Middle frontal gyrus (tissue), 1 donor: ENCODE data around the gene ZBTB48.
"Not testable (repeated sequence)": the region's sequence is repeated elsewhere in the genome, so short reads cannot be mapped to it uniquely, and the experiment has no call there.

Experiments
- DNase-seq: peaks from one replicate; pipeline ENCODE4 v3.0.0-alpha.2; 2015; ENCODE audit warnings: low spot score; ENCODE audit errors: extremely low spot score

The ZBTB48 gene

DNA sequence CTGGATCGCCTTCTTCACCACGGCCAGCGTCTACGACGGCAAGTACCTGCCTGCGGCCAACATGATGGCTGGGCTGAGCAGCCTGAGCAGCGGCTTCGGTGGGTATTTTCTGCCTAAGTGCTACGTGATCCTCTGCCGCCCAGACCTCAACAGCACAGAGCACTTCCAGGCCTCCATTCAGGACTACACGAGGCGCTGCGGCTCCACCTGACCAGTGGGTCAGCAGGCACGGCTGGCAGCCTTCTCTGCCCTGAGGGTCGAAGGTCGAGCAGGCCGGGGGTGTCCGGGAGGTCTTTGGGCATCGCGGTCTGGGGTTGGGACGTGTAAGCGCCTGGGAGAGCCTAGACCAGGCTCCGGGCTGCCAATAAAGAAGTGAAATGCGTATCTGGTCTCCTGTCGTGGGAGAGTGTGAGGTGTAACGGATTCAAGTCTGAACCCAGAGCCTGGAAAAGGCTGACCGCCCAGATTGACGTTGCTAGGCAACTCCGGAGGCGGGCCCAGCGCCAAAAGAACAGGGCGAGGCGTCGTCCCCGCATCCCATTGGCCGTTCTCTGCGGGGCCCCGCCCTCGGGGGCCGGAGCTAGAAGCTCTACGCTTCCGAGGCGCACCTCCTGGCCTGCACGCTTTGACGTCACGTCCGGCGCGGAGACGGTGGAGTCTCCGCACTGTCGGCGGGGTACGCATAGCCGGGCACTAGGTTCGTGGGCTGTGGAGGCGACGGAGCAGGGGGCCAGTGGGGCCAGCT lies at the start of gene ZBTB48:
Gene ZBTB48 (plus strand): TSS at position 621 of the 745 bp plus-strand sequence. CDS start 616 bp downstream, outside the sequence.
- DNase-seq = peak; percentile 99

DNA sequence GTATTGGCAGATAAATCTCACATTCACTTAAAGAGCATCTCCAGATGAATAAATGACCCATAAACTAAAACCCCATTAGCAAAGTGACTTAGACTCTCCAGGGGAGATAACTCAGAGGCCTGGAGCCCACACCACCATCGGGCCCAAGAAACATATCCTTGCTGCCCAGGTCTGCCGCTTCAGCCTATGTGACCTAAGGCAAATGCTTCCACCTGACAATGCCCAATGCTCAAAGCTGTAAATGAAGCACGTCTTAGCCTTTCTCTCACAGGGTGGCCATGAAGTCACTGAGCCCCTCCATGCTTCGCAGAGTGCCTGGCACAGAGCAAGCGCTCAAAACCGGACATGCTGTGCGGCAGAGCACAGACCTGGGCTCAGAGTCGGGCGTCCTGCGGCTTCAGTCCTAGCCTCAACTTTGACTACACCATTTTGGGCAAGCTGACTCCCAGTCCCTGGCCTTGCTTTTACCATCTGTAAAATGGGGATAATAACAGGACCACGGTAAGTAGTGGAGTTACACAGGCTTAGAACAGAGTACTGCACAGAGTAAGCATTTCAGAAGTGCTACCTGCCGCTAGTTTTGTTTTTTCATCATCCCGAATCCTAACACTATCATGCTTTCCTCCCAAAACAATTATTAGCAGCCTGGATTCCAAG lies 49.2 kb upstream of the ZBTB48 start:
- DNase-seq = no peak

DNA sequence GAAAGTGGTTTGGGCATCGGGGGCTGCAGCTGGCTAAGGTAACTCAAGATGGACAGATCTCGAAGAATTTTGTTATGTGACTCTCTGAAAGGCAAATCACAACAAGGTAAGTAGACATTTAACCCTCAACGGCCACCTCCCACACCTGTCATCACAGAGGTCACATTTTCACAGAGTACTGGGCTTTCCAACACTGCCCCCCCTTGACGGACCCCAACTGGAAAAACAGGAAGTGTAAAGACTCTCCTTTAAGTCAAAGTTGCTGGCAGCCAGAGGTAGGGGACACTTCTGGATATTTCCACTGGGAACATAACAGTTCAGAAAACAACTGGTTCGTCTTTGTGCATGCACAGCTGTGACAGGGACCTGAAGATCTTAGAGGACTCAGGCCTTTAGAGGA lies 47.8 kb upstream of the ZBTB48 start:
- no peak for DNase-seq

DNA sequence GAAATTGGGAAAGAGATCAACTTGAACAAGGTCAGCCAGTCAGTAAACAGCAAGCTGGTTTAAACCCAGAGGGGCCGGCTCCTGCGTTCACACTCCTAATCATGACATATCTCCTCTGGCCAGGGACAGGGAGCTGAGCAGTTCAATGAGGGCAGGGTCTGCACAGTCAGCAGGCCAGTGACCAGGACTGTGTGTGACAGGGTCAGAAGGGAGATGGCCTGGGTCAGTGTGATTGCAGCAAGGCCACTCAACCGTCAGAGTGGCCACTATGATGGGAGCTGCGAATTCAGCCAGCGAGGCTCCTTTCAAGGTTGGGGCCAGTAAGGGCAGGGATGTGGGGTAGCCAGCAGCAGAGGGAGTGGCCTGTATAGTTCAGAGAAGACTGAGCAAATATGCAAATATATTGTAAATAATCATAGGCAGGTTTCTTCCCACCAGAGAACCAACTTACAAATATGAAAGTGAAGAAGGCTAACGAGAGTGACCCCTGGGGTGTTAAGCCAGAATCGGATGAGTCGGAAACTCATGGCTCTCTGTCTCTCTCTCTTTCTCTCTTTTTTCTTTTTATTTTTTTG lies 45.5 kb upstream of the ZBTB48 start:
- DNase-seq = no peak

DNA sequence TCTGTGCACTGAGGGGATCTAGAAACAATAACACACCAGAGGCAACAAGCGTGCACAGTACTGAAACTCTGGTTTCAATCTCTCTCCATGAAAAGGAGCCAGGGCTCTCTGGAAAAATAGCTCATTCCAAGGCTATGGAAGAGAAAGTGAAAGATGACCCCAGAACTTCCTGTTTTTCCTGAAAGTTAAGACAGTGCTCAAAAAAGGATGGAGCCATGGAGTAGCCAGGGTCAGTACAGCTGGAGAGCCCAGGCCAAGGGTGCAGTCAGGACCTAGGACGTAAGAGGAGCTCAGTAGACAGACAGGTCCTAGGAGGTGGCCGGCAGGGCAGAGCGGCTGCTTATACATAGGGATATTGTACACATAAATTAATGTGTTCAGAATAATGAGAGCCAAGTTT lies 44.6 kb upstream of the ZBTB48 start:
- DNase-seq = no peak

DNA sequence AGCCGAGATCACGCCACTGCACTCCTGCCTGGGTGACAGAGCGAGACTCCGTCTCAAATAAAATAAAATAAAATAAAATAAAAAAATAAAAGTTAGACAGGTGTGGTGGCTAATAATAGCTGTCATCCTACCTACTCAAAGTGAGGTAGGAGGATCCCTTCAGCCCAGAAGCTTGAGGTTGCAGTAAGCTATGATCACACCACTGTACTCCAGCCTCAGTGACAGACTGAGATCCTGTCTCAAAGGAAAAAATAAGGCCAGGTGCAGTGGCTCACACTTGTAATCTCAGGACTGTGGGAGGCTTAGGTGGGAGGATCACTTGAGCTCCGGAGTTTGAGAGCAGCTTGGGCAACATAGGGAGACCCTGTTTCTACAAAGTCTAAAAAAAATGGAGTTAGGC lies 43.5 kb upstream of the ZBTB48 start:
- no peak for DNase-seq

DNA sequence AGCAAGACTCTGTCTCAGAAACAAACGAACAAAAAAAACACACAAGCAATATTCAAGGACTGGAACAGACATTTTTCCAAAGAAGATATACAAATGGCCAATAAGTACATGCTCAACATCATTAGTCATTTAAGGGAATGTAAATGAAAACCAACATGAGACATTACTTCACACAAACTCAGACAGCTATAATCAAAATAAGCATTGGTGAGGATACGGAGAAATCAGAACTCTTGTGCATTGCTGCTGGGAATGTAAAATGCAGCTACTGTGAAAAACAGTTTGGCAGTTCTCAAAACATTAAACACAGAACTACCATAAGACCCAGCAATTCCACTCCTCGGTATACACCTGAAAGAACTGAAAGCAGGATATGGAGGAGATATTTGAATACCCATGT lies 40.8 kb upstream of the ZBTB48 start:
- no peak for DNase-seq

DNA sequence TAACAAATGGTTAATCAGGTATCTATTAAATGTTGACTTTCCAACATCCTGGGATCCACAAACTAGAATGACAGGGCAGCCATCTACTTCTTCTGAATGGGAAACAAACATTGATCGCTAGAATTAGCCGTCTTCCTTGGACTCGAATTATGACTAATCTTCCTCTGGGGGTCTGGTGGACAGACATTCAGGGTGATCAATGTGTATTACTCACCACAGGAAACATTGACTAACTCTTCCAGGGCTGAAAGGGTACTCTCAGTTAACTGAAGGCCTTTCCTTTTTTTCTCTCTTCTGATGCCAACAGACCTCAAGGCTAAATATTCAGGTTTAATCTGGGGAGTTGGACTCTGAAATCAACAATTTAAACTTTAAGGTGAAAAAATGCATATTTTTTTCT lies 35.0 kb upstream of the ZBTB48 start:
- no peak for DNase-seq

DNA sequence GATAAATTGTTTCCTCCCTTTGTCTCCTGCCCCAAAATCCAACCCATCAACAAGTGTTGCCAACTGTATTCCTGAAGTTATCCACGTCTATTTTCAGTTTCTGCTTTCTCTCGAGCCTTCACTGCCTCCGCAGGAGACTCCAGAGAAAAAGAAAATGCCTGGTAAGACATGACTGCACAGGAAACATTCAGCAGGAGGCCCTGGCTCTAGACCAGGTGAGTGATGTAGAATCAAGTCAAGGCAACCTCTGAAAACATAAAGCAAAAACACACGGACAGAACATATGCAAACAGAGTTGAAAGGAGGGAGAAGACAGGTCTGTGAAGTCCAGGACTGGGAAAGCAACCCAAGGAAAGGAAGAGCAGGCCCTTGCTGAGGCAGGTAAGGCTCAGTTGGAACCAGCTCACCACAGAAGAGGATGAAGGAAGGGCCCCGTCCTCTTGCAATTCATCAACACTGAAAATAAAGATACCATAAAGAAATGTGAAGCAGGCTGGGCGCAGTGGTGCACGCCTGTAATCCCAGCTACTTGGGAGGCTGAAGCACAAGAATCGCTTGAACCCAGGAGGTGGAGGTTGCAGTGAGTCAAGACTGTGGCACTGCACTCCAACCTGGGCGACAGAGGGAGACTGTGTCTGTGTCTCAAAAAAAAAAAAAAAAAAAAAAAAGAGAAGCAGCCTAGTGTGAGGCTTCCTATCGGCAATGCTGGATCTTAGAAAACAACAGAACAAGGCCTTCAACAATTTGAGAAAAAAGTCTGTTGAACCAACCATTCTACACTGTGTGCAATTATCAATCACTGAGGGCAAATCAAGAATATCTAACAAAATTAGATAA lies 34.3 kb upstream of the ZBTB48 start:
- DNase-seq = no peak

DNA sequence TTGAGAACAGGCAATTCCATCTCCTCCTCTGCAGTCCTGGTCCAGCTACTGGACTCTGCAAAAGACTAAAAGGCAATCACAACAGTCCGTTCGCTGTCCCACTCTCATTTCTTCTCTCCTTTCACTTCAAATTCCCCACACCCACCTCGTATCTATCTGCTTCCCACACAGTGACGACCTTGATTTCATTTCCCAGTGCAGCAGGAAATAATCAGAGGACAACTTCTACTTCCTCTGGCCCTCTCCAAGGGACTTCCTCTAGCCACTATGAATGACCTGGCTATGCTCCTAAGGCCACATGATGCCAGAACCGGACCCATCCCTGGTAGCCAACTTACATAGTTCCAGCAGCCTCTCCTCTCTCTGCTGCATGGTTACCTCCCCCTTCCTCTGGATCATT lies 33.5 kb upstream of the ZBTB48 start:
- no peak for DNase-seq

DNA sequence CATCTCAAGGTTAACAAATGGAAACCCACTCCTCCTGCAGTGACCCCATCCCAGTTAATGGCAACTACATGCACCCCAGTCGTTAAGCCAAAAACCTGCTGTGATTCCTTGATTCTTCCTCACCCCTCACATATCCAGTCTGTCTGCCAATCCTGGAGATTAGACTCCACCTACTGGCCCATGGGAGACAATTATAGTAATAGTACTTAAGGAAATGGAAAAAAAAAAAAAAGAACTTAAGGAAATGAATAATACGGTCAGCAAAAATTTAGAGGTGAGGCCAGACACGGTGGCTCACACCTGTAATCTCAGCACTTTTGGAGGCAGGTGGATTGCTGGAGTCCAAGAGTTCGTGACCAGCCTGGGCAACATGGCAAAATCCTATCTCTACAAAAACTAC lies 32.5 kb upstream of the ZBTB48 start:
- no peak for DNase-seq

DNA sequence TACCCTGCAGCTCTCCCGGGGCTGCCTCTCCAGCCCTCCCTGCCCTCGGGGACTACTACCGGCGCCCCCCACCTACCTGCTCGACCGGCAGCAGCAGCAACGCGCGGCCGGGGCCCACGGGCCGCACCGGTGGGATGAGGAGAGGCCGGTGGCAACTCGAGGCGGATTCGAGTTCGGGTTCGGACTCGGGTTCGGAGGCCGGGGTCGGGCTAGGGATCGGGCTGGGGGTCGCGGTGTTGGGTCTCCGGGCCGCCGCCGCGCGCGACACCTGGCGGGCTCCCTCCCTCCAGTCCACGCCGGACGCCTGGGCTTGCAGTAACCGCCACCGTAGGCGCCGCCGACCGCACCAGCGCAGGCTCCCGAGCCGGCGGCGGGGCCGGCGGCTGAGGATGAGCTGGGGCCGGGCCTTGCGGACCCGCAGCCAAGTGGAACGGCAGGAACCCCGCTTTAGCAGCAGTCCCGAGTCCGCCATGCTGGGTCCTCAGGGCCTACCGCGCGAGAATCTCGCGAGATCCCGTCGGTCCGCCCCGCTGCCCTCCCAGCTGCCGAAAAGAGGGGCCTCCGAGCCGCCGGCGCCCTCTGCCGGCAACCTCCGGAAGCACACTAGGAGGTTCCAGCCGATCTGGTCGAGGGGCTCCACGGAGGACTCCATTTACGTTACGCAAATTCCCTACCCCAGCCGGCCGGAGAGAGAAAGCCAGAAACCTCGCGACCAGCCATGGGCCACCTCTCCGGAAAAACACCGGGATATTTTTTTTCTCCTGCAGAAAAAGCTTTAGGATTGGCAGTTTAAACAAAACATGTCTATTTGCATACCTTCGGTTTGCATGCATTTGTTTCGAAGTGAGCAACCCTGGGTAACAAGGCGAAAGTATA lies 25.5 kb upstream of the ZBTB48 start, which contains the start of gene NOL9:
Gene NOL9 (minus strand): TSS at position 483 of the 876 bp plus-strand sequence. CDS start 11 bp downstream, at position 472.
- DNase-seq = peak; percentile 91

DNA sequence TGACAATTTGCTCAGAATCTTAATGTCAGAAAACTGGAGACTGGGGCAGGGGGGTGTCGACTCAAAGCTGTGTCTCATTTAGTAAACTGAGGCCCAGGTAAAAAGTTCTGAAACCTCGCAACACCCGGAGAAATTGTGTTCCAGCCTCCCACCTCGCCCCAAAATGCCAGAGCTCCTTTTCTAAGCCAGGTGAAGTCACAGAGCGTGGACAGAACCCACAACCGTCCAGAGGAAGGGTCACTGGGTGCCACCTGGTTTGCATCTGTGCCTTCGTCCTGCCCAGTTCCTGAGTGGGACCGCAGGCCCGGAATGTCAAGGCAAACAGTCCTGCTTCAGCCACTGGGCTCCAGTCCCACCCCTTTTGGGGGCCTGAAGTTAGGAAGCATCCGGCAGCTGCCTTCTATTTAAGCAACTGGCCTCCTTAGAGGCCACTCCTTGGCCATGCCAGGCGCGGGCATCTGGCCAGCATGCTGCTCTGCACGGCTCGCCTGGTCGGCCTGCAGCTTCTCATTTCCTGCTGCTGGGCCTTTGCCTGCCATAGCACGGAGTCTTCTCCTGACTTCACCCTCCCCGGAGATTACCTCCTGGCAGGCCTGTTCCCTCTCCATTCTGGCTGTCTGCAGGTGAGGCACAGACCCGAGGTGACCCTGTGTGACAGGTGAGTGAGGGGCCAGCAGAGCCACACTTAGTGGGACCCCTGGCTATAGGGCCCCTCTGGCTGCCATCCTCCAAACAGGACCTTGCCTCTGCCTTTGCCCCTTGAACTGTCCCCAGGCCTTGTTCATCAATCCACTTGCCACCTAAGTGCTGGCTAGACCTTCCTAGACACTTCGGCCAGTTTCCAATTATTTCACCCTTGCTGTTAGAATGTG lies 24.7 kb upstream of the ZBTB48 start, which contains the start of gene TAS1R1:
Gene TAS1R1 (plus strand): TSS at position 401 of the 872 bp plus-strand sequence. CDS start 67 bp downstream, at position 468.
- no peak for DNase-seq

DNA sequence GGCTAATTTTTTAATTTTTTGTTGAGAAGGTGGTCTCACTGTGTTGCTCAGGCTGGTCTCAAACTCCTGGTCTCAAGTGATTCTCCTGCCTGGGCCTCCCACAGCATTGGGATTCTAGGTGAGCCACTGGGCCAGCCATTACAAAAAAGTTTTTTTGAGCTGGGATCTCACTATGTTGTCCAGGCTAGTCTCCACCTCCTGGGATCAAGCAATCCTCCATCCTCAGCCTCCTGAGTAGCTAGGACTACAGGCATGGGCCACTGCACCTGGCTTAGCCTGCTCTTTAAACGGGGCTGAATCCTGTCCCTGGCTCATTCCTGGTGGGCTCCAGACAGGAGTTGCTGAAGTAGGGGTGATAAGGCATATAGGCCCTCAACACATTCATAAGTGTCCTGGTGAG lies 22.2 kb upstream of the ZBTB48 start:
- DNase-seq = no peak

DNA sequence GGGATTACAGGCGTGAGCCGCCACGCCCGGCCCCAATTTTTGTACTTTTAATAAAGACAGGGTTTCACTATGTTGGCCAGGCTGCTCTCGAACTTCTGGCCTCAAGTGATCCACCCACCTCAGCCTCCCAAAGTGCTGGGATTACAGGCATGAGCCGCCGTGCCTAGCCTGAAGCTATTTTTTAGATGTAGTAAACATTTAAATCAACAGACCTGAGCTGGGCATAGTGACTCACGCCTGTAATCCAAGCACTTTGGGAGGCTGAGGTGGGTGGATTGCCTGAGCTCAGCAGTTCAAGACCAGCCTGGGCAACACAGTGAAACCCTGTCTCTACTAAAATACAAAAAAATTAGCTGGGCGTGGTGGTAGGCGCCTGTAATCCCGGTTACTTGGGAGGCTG lies 20.6 kb upstream of the ZBTB48 start:
- DNase-seq = not testable (repeated sequence)

DNA sequence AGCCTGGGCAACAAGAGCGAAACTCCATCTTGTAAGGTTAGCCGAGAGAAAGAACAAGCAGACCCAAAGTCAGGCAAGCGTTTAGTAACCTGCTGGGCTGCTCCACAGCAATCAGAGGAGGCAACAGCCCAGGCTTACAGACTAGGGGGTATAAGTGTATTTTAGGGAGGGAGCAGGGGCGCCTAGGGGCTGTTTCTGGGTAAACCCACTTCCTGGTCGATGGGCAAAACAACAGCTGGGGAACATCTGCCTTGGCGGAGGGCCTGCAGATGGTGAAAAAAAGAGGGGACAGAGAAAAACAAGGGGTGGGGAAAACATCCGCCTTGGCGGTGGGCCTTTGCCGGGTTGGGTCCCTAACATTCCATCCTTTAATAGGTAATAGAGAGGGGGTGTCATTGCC lies 19.5 kb upstream of the ZBTB48 start:
- no peak for DNase-seq

DNA sequence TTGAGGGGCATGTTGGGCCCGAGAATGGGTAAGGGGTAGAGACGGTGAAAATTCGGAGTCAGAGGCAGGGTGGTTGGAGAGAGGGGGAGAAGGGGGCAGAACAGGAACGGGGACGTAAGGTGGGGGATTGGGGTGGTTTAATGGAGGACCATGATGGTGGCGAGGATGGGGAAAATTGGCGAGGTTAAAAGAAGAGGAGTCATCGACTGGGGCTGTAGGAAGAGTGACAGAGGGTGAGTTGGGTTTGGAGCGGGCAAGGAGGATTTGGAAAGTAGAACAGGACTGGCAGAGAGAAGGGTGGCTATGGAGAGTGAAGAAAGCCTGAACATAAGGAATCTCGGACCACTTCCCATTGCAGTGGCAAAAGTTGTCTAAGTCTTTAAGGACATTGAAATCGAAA lies 10.8 kb upstream of the ZBTB48 start:
- no peak for DNase-seq

DNA sequence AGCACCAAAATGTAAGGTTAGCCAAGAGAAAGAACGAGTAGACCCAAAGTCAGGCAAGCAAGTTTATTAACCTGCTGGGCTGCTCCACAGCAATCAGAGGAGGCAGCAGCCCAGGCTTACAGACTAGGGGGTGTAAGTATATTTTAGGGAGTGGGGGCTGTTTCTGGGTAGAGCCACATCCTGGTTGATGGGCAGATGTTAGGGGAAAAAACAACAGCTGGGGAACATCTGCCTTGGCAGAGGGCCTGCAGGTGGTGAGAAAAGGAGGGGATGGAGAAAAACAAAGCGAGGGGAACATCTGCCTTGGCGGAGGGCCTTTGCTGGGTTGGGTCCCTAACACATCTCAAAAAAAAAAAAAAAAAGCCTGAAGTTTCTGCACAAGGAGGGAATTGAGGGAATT lies 9.7 kb upstream of the ZBTB48 start:
- DNase-seq = no peak

DNA sequence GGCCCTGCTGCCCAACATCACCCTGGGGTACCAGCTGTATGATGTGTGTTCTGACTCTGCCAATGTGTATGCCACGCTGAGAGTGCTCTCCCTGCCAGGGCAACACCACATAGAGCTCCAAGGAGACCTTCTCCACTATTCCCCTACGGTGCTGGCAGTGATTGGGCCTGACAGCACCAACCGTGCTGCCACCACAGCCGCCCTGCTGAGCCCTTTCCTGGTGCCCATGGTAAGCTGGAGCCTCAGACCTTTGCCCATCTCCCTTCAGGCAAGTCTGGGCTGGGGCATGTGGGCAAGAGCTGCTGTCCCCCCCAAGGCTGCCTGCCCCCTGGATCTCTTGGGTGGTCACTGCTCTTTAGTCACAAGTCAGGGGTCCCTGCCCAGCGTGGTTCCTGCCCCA lies 8.8 kb upstream of the ZBTB48 start:
- DNase-seq = no peak
